GM23248 (cell line): ENCODE measurements around the gene CPTP.

Source experiments
- EZH2 ChIP-seq: fragments of 200-600 bp; sonication (generic); IDR thresholded peaks from 2 replicates; pipeline ENCODE4 v1.6.1; 2018; ENCODE audit warnings: antibody characterized with exemption, mild to moderate bottlenecking; ENCODE audit not compliant: insufficient read depth, poor library complexity, severe bottlenecking
- EZH2phosphoT487 ChIP-seq: fragments of 200-600 bp; sonication (generic); IDR thresholded peaks from 2 replicates; pipeline ENCODE4 v1.6.1; 2018; ENCODE audit warnings: antibody characterized with exemption, moderate library complexity, mild to moderate bottlenecking, low read depth; ENCODE audit not compliant: insufficient read depth

DNA sequence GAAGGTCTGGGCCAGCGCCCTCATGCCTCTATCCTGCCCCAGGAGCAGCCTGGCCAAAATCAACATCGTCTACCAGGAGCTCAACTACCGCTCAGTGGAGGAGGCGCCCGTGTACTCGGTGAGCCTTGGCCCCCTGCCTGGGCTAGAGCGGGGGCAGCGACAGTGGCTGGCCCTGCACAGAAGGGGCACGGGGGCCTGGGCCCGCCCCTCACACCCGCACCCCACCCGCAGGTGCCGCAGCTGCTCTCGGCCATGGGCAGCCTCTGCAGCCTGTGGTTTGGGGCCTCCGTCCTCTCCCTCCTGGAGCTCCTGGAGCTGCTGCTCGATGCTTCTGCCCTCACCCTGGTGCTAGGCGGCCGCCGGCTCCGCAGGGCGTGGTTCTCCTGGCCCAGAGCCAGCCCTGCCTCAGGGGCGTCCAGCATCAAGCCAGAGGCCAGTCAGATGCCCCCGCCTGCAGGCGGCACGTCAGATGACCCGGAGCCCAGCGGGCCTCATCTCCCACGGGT is 33.5 kb upstream of the CPTP start:
- TF ChIP-seq EZH2phosphoT487 (no peak), EZH2 (no peak)
